CD4-positive, CD25-positive, alpha-beta regulatory T cell (primary cell): ENCODE measurements around the gene SIRPB1. TPM values are rescaled to one million over a fixed set of nuclear protein-coding genes. Genes with fewer than 3 reads are reported as not detected.

Source experiments
- ATAC-seq, 2 donors: fragments of 150-1000 bp; cut with Tn5 transposase; one replicate each; pipeline ENCODE4 v1.10.0; 2021; ENCODE audit warnings: low read depth in 2 of 2, moderate number of reproducible peaks in 2 of 2, moderate library complexity in 1 of 2
- DNase-seq, 3 donors: peaks; one replicate each; pipeline versions ENCODE4 v3.0.0 to v3.0.0-alpha.2; 2012 to 2022; ENCODE audit warnings: mixed read lengths in 1 of 3
- H3K27ac ChIP-seq: one replicate; pipeline ENCODE4 v1.7.0; 2013; ENCODE audit warnings: mild to moderate bottlenecking, low read length; ENCODE audit not compliant: insufficient read depth, poor library complexity, severe bottlenecking
- H3K27me3 ChIP-seq: one replicate; pipeline ENCODE4 v1.7.0; 2013; ENCODE audit warnings: low read length; ENCODE audit not compliant: control insufficient read depth, insufficient read depth
- H3K36me3 ChIP-seq: one replicate; pipeline ENCODE4 v1.7.0; 2013; ENCODE audit warnings: mild to moderate bottlenecking, low read length, moderate library complexity; ENCODE audit not compliant: control insufficient read depth, insufficient read depth
- H3K4me1 ChIP-seq: 2 replicates; pipeline ENCODE4 v1.7.0; 2013; ENCODE audit warnings: mild to moderate bottlenecking, low read length; ENCODE audit not compliant: insufficient read depth, control insufficient read depth, poor library complexity, severe bottlenecking
- H3K4me3 ChIP-seq: one replicate; pipeline ENCODE4 v1.7.0; 2013; ENCODE audit warnings: low read depth, mild to moderate bottlenecking, low read length, moderate library complexity
- H3K9me3 ChIP-seq, 2 experiments: 1 replicate in 1 of 2; 2 replicates in 1 of 2; pipeline ENCODE4 v1.7.0; 2013; ENCODE audit warnings: low read length in 2 of 2, mild to moderate bottlenecking in 1 of 2, moderate library complexity in 1 of 2; ENCODE audit not compliant: control insufficient read depth in 2 of 2
- H3K27ac Mint-ChIP-seq, 3 donors: one replicate each; pipeline ENCODE4 v1.8.0; 2020 to 2022; ENCODE audit warnings: mild to moderate bottlenecking in 3 of 3, mixed read lengths in 3 of 3, moderate library complexity in 2 of 3
- H3K27me3 Mint-ChIP-seq: one replicate; pipeline ENCODE4 v1.8.0; 2022; ENCODE audit warnings: mild to moderate bottlenecking, mixed read lengths
- H3K36me3 Mint-ChIP-seq: one replicate; pipeline ENCODE4 v1.8.0; 2020; ENCODE audit warnings: mixed read lengths
- H3K4me1 Mint-ChIP-seq, 4 donors: one replicate each; pipeline ENCODE4 v1.8.0; 2020 to 2022; ENCODE audit warnings: mixed read lengths in 4 of 4, mild to moderate bottlenecking in 1 of 4
- H3K4me3 Mint-ChIP-seq, 4 donors: one replicate each; pipeline ENCODE4 v1.8.0; 2020 to 2022; ENCODE audit warnings: mild to moderate bottlenecking in 4 of 4, mixed read lengths in 4 of 4, moderate library complexity in 3 of 4
- H3K9me3 Mint-ChIP-seq, 7 donors: one replicate each; pipeline ENCODE4 v1.8.0; 2020 to 2022; ENCODE audit warnings: mixed read lengths in 7 of 7, mild to moderate bottlenecking in 3 of 7, moderate library complexity in 2 of 7
- polyA plus RNA-seq, 4 donors: library from polyadenylated mRNA; unstranded; fragments of 300-500 nt; fragmentation: Illumina TruSeq; gene quantifications; one replicate each; pipeline ENCODE4 v1.2.3, GENCODE V29; 2021
- total RNA-seq: library from RNA; stranded (reverse); gene quantifications from one replicate; pipeline ENCODE4 v1.2.3, GENCODE V29; 2022

The SIRPB1 gene
- total and polyA plus RNA-seq, 5 donors from 2014 or later: 0.73 to 12.8 (median 2.4) TPM

- peak overlapping the region; percentile 54 to 80 (median 57) for H3K27ac Mint-ChIP-seq
- Histone ChIP-seq H3K36me3 (peaks cover 25% of the 10 kb centered on the region), H3K4me3 (no peak overlapping the region), H3K9me3 (no peaks in the 10 kb centered on the region), H3K4me1 (peaks cover 29% of the 10 kb centered on the region), H3K27ac (no peak overlapping the region), H3K27me3 (no peaks in the 10 kb centered on the region)
- no peak for ATAC-seq
- H3K27me3 Mint-ChIP-seq: no peaks in the 10 kb centered on the region
- no peak overlapping the region for H3K4me3 Mint-ChIP-seq
- peaks cover 0 to 8% (median 1%) of the 10 kb centered on the region in 7 donors for H3K9me3 Mint-ChIP-seq
- H3K4me1 Mint-ChIP-seq: peaks cover 28 to 57% (median 34%) of the 10 kb centered on the region in 4 donors
- no peak for DNase-seq
- H3K36me3 Mint-ChIP-seq: peaks cover 52% of the 10 kb centered on the region
Observed at GRCh38 chr20:1636621-1637020, 16.8 kb upstream of the SIRPB1 start.

GRCh38 chr20:1635291-1635979, 15.6 kb upstream of the SIRPB1 start:
- peaks cover 34% of the 10 kb centered on the region for H3K36me3 ChIP-seq
- no peak overlapping the region for H3K4me3 ChIP-seq
- DNase-seq: no peak
- peak overlapping the region; percentile 40 to 57 (median 51) for H3K27ac Mint-ChIP-seq
- H3K27me3 Mint-ChIP-seq: no peaks in the 10 kb centered on the region
- H3K27ac ChIP-seq: no peak overlapping the region
- H3K4me1 ChIP-seq: peaks cover 28% of the 10 kb centered on the region
- peaks cover 30 to 67% (median 40%) of the 10 kb centered on the region in 4 donors for H3K4me1 Mint-ChIP-seq
- peaks cover 53% of the 10 kb centered on the region for H3K36me3 Mint-ChIP-seq
- no peaks in the 10 kb centered on the region for H3K27me3 ChIP-seq
- H3K9me3 ChIP-seq: no peaks in the 10 kb centered on the region
- no peak for ATAC-seq
- no peak overlapping the region for H3K4me3 Mint-ChIP-seq
- peaks cover 0 to 8% (median 1%) of the 10 kb centered on the region in 7 donors for H3K9me3 Mint-ChIP-seq

- Mint-ChIP-seq H3K27me3 (no peaks in the 10 kb centered on the region), H3K9me3 (peaks cover 0 to 1% (median 0%) of the 10 kb centered on the region in 7 donors), H3K27ac (peak overlapping the region; percentile 72 to 91 (median 91)), H3K36me3 (peaks cover 61% of the 10 kb centered on the region), H3K4me1 (peaks cover 33 to 85% (median 47%) of the 10 kb centered on the region in 4 donors), H3K4me3 (peak overlapping the region; percentile 6 to 62 (median 34))
- Histone ChIP-seq H3K4me3 (no peak overlapping the region), H3K36me3 (peaks cover 52% of the 10 kb centered on the region), H3K4me1 (peaks cover 29% of the 10 kb centered on the region), H3K27me3 (no peaks in the 10 kb centered on the region), H3K9me3 (no peaks in the 10 kb centered on the region), H3K27ac (peak overlapping the region; percentile 71)
- ATAC-seq (no peak), DNase-seq (no peak)
Observed at GRCh38 chr20:1633535-1633934, 13.7 kb upstream of the SIRPB1 start.

GRCh38 chr20:1632178-1632577, 12.4 kb upstream of the SIRPB1 start:
- ATAC-seq (peak; percentile 77 to 79), DNase-seq (peak in 1 of 3 donors; percentile 78)
- peaks cover 59% of the 10 kb centered on the region for H3K36me3 ChIP-seq
- peak overlapping the region; percentile 69 for H3K4me3 ChIP-seq
- no peaks in the 10 kb centered on the region for H3K9me3 ChIP-seq
- Mint-ChIP-seq H3K4me3 (peak overlapping the region; percentile 29 to 77 (median 56)), H3K36me3 (peaks cover 61% of the 10 kb centered on the region), H3K4me1 (peaks cover 44 to 85% (median 53%) of the 10 kb centered on the region in 4 donors), H3K9me3 (peaks cover 0 to 1% (median 0%) of the 10 kb centered on the region in 7 donors), H3K27me3 (no peaks in the 10 kb centered on the region), H3K27ac (peak overlapping the region; percentile 89 to 99 (median 91))
- H3K4me1 ChIP-seq: peaks cover 42% of the 10 kb centered on the region
- H3K27ac ChIP-seq: peak overlapping the region; percentile 71
- no peaks in the 10 kb centered on the region for H3K27me3 ChIP-seq

- H3K4me1 ChIP-seq: peaks cover 44% of the 10 kb centered on the region
- no peaks in the 10 kb centered on the region for H3K27me3 Mint-ChIP-seq
Observed at GRCh38 chr20:1631309-1632151, 11.7 kb upstream of the SIRPB1 start.

GRCh38 chr20:1630186-1630585, 10.4 kb upstream of the SIRPB1 start:
- Histone ChIP-seq H3K4me1 (peaks cover 48% of the 10 kb centered on the region), H3K36me3 (peaks cover 45% of the 10 kb centered on the region), H3K9me3 (no peaks in the 10 kb centered on the region), H3K27me3 (no peaks in the 10 kb centered on the region), H3K27ac (no peak overlapping the region), H3K4me3 (no peak overlapping the region)
- no peaks in the 10 kb centered on the region for H3K27me3 Mint-ChIP-seq
- H3K4me3 Mint-ChIP-seq: peak overlapping the region in 2 of 4 donors; percentile 24 to 51
- H3K9me3 Mint-ChIP-seq: peaks cover 0 to 2% (median 0%) of the 10 kb centered on the region in 7 donors
- H3K36me3 Mint-ChIP-seq: peaks cover 54% of the 10 kb centered on the region
- ATAC-seq: no peak
- no peak for DNase-seq
- peak overlapping the region; percentile 57 to 79 (median 72) for H3K27ac Mint-ChIP-seq
- peaks cover 50 to 84% (median 67%) of the 10 kb centered on the region in 4 donors for H3K4me1 Mint-ChIP-seq

More at GRCh38 chr20:1631309-1632151, 11.7 kb upstream of the SIRPB1 start:
- H3K36me3 Mint-ChIP-seq: peaks cover 59% of the 10 kb centered on the region
- H3K27ac ChIP-seq: peak overlapping the region; percentile 71
- H3K4me3 Mint-ChIP-seq: peak overlapping the region; percentile 29 to 77 (median 60)
- DNase-seq: no peak
- peaks cover 0 to 1% (median 0%) of the 10 kb centered on the region in 7 donors for H3K9me3 Mint-ChIP-seq
- H3K4me3 ChIP-seq: peak overlapping the region; percentile 69
- peaks cover 44 to 85% (median 58%) of the 10 kb centered on the region in 4 donors for H3K4me1 Mint-ChIP-seq
- H3K9me3 ChIP-seq: no peaks in the 10 kb centered on the region
- ATAC-seq: no peak
- H3K27ac Mint-ChIP-seq: peak overlapping the region; percentile 89 to 99 (median 91)
- H3K27me3 ChIP-seq: no peaks in the 10 kb centered on the region
- H3K36me3 ChIP-seq: peaks cover 56% of the 10 kb centered on the region

GRCh38 chr20:1629321-1629720, 9.5 kb upstream of the SIRPB1 start:
- ATAC-seq (no peak), DNase-seq (no peak)
- H3K9me3 Mint-ChIP-seq: peaks cover 0 to 2% (median 0%) of the 10 kb centered on the region in 7 donors
- Histone ChIP-seq H3K4me1 (peaks cover 56% of the 10 kb centered on the region), H3K27me3 (no peaks in the 10 kb centered on the region), H3K4me3 (no peak overlapping the region), H3K27ac (peak overlapping the region; percentile 11), H3K9me3 (no peaks in the 10 kb centered on the region), H3K36me3 (peaks cover 39% of the 10 kb centered on the region)
- peak overlapping the region in 2 of 4 donors; percentile 14 to 57 for H3K4me3 Mint-ChIP-seq
- H3K4me1 Mint-ChIP-seq: peaks cover 57 to 90% (median 72%) of the 10 kb centered on the region in 4 donors
- no peaks in the 10 kb centered on the region for H3K27me3 Mint-ChIP-seq
- peaks cover 51% of the 10 kb centered on the region for H3K36me3 Mint-ChIP-seq
- H3K27ac Mint-ChIP-seq: peak overlapping the region; percentile 40 to 88 (median 79)
